Mammary epithelial cell (primary cell): ENCODE results near the gene FAM98C.

ENCODE experiments used
- CTCF ChIP-seq, 2 donors: IDR thresholded peaks in 1 of 2; conservative IDR thresholded peaks in 1 of 2; 2 replicates each; pipeline ENCODE4 v1.5.1; 2011 to 2012; ENCODE audit warnings: inconsistent platforms in 2 of 2, low read length in 2 of 2, mild to moderate bottlenecking in 2 of 2, control low read depth in 1 of 2, low read depth in 1 of 2; ENCODE audit not compliant: insufficient read depth in 1 of 2; ENCODE audit errors: extremely low read depth in 1 of 2
- EZH2 ChIP-seq: IDR thresholded peaks from 2 replicates; pipeline ENCODE4 v1.6.1; 2012; ENCODE audit warnings: low read length, inconsistent platforms, borderline replicate concordance

- TF ChIP-seq CTCF (conservative IDR thresholded peaks at IDR 0.05 in 1 of 2, IDR thresholded peaks at IDR 0.05 in 1 of 2; ENCODE audit: extremely low read depth in 1 of 2, insufficient read depth in 1 of 2, low read depth in 1 of 2, low read length in 2 of 2): no peak
- no peak for TF ChIP-seq EZH2
Measured at GRCh38 chr19:38404858-38405257, 2.0 kb downstream of the FAM98C start.
